ENCODE results near the gene PPP1R3F.

PPP1R3F gene

GRCh38 chrX:49249616-49250015 lies 20.0 kb upstream of the PPP1R3F start:
- DNase-seq: no peak

- no peak for DNase-seq
Observed at GRCh38 chrX:49250066-49250465, 19.5 kb upstream of the PPP1R3F start.

- no peak for DNase-seq
Observed at GRCh38 chrX:49250578-49250977, 19.0 kb upstream of the PPP1R3F start.

- DNase-seq: no peak
Observed at GRCh38 chrX:49251325-49251724, 18.3 kb upstream of the PPP1R3F start.

- DNase-seq: no peak
Observed at GRCh38 chrX:49254639-49255038, 15.0 kb upstream of the PPP1R3F start.

GRCh38 chrX:49256268-49256995 lies 13.2 kb upstream of the PPP1R3F start:
- no peak for DNase-seq

- DNase-seq: no peak
Observed at GRCh38 chrX:49257074-49257790, 12.4 kb upstream of the PPP1R3F start.

- DNase-seq: no peak
Observed at GRCh38 chrX:49257846-49258748, 11.5 kb upstream of the PPP1R3F start.

- DNase-seq: no peak
Observed at GRCh38 chrX:49258749-49259124, 10.9 kb upstream of the PPP1R3F start.

- DNase-seq: no peak
Observed at GRCh38 chrX:49260221-49260985, 9.2 kb upstream of the PPP1R3F start.

GRCh38 chrX:49262603-49263002 lies 7.0 kb upstream of the PPP1R3F start:
- DNase-seq: no peak

- DNase-seq: no peak
Observed at GRCh38 chrX:49263631-49264030, 6.0 kb upstream of the PPP1R3F start.

GRCh38 chrX:49264460-49264859 lies 5.1 kb upstream of the PPP1R3F start, which contains the start of gene FOXP3:
Gene FOXP3 (minus strand): TSS chrX:49264710. CDS start chrX:49258505, 6,205 bp downstream.
- no peak for DNase-seq

- no peak for DNase-seq
Observed at GRCh38 chrX:49266523-49267445, 2.8 kb upstream of the PPP1R3F start.

GRCh38 chrX:49268702-49269009 lies 937 bp upstream of the PPP1R3F start:
- DNase-seq: no peak

GRCh38 chrX:49269010-49269766 lies 405 bp upstream of the PPP1R3F start:
- peak; percentile 99 for DNase-seq

GRCh38 chrX:49270249-49270921 lies 792 bp downstream of the PPP1R3F start:
- DNase-seq: no peak

GRCh38 chrX:49271341-49271740 lies 1.7 kb downstream of the PPP1R3F start:
- no peak for DNase-seq

- no peak for DNase-seq
Observed at GRCh38 chrX:49272421-49272820, 2.8 kb downstream of the PPP1R3F start.

GRCh38 chrX:49273181-49273727 lies 3.7 kb downstream of the PPP1R3F start:
- DNase-seq: no peak

Measured in NCI-H1092 treated with DMSO at 0.1 percent for 48 hours (cell line).